Testis (tissue), 2 donors: ENCODE measurements around the gene FAM222A.

ENCODE experiments used
- CTCF ChIP-seq, 3 experiments: fragments of 450-650 bp in 2 of 3; fragments of 200-600 bp in 1 of 3; sonication (generic) in 1 of 3; IDR thresholded peaks; one replicate each; pipeline ENCODE4 v1.5.1; 2016 to 2019; ENCODE audit warnings: antibody characterized with exemption in 3 of 3, mild to moderate bottlenecking in 2 of 3, moderate library complexity in 1 of 3
- POLR2A ChIP-seq: fragments of 450-650 bp; IDR thresholded peaks from one replicate; pipeline ENCODE4 v1.6.1; 2017; ENCODE audit warnings: antibody characterized with exemption, mild to moderate bottlenecking, moderate library complexity

GRCh38 chr12:109814600-109815150 lies 101.0 kb downstream of the FAM222A start:
- TF ChIP-seq CTCF (IDR thresholded peaks at IDR 0.05): no peak
- TF ChIP-seq POLR2A: no peak
